ENCODE results near the gene DLG5.

- TF ChIP-seq CTCF (IDR thresholded peaks at IDR 0.05; ENCODE audit: low read depth, low read length, missing input control) (no peak), JUND (IDR thresholded peaks at IDR 0.05) (no peak)
Observed at GRCh38 chr10:77742172-77742571, 184.4 kb downstream of the DLG5 start.
